HCT116 (cell line): ENCODE data around the gene SMYD3. TPM values are rescaled to one million over a fixed set of nuclear protein-coding genes. Genes with fewer than 3 reads are reported as not detected.
A peak's percentile ranks its signal among the peaks of the same experiment; 100 is the strongest.

Experiments
- ATAC-seq: fragments of 200-7000 bp; cut with Tn5 transposase; 2 replicates; pipeline ENCODE4 v1.9.1; 2020; ENCODE audit warnings: mild to moderate bottlenecking, moderate library complexity
- BruUV-seq: library from RNA; stranded (reverse); fragments of 400-500 nt; replicated peaks from 2 replicates; lab custom pipeline; 2021; lab: Mats Ljungman, UMichigan
- CTCF ChIA-PET: fragments of 300-600 bp; sonication (Branson Sonifier 250); formaldehyde crosslinking; loops from one replicate; lab custom pipeline; 2021; ENCODE audit warnings: antibody characterized with exemption; lab: Charles Lee
- POLR2A ChIA-PET: fragments of 300-600, 350-600 bp; sonication (Branson Sonifier 250); formaldehyde crosslinking; loops from one replicate; lab custom pipeline; 2021; ENCODE audit warnings: antibody characterized with exemption; lab: Charles Lee
- RAD21 ChIA-PET, 2 experiments: fragments of 300-600 bp; sonication (Branson Sonifier 250); formaldehyde crosslinking; loops; one replicate each; lab custom pipeline; 2023; ENCODE audit warnings: low total read pairs in 2 of 2; ENCODE audit not compliant: uncharacterized antibody in 2 of 2, unreplicated experiment in 2 of 2, low non-redundant PET in 1 of 2; lab: Charles Lee
- DNase-seq: peaks from one replicate; pipeline ENCODE4 v3.0.0-alpha.2; 2010; ENCODE audit warnings: low read depth, low spot score
- H2AFZ ChIP-seq: fragments of 200-600 bp; shearing (Covaris generic), sonication (generic); 2 replicates; pipeline ENCODE4 v1.6.1; 2017; ENCODE audit warnings: low read depth, mixed run types, mixed read lengths, antibody characterized with exemption, low read length; ENCODE audit not compliant: poor library complexity, severe bottlenecking
- H3K27ac ChIP-seq: 2 replicates; pipeline ENCODE4 v1.5.1; 2012; ENCODE audit warnings: low read depth, low read length
- H3K27me3 ChIP-seq: fragments of 200-600 bp; sonication (generic); 2 replicates; pipeline ENCODE4 v1.6.1; 2016; ENCODE audit warnings: mixed run types, low read length, mixed read lengths; ENCODE audit not compliant: insufficient read depth
- H3K36me3 ChIP-seq, 2 experiments: fragments of 200-500 bp in 1 of 2; fragments of 200-600 bp in 1 of 2; sonication (Bioruptor generic) in 1 of 2; sonication (generic) in 1 of 2; 2 replicates each; pipeline versions ENCODE4 v1.5.1 to v1.6.1; 2014 to 2016; ENCODE audit warnings: low read length in 2 of 2, inconsistent platforms in 1 of 2, mixed read lengths in 1 of 2, mixed run types in 1 of 2; ENCODE audit not compliant: insufficient read depth in 2 of 2, control insufficient read depth in 1 of 2
- H3K4me1 ChIP-seq, 2 experiments: fragments of 200-600 bp in 1 of 2; sonication (generic) in 1 of 2; 2 replicates each; pipeline versions ENCODE4 v1.5.1 to v1.6.1; 2012 to 2017; ENCODE audit warnings: low read length in 2 of 2, inconsistent platforms in 1 of 2, mild to moderate bottlenecking in 1 of 2, mixed read lengths in 1 of 2, mixed run types in 1 of 2, moderate library complexity in 1 of 2; ENCODE audit not compliant: insufficient read depth in 2 of 2, control insufficient read depth in 1 of 2
- H3K4me2 ChIP-seq: fragments of 200-600 bp; sonication (generic); 2 replicates; pipeline ENCODE4 v1.6.1; 2017; ENCODE audit warnings: mixed run types, low read length, mixed read lengths
- H3K4me3 ChIP-seq, 2 experiments: fragments of 200-600 bp in 1 of 2; sonication (generic) in 1 of 2; replicated peaks in 1 of 2; 2 replicates each; pipeline ENCODE4 v1.5.1; 2011 to 2016; ENCODE audit warnings: low read length in 2 of 2, control low read depth in 1 of 2, low read depth in 1 of 2, mild to moderate bottlenecking in 1 of 2, mixed read lengths in 1 of 2, mixed run types in 1 of 2
- H3K79me2 ChIP-seq: fragments of 200-600 bp; sonication (generic); 2 replicates; pipeline ENCODE4 v1.6.1; 2017; ENCODE audit warnings: mild to moderate bottlenecking, mixed run types, low read length, moderate library complexity, mixed read lengths; ENCODE audit not compliant: insufficient read depth
- H3K9ac ChIP-seq: fragments of 200-600 bp; sonication (generic); 2 replicates; pipeline ENCODE4 v1.6.1; 2016; ENCODE audit warnings: low read length, mixed read lengths
- H3K9me2 ChIP-seq: fragments of 200-600 bp; sonication (generic), shearing (Covaris generic); 2 replicates; pipeline ENCODE4 v1.6.1; 2017; ENCODE audit warnings: mixed run types, mild to moderate bottlenecking, moderate library complexity; ENCODE audit not compliant: insufficient read depth
- H3K9me3 ChIP-seq, 2 experiments: fragments of 200-500 bp in 1 of 2; fragments of 200-600 bp in 1 of 2; sonication (Bioruptor generic) in 1 of 2; sonication (generic) in 1 of 2; 2 replicates each; pipeline ENCODE4 v1.6.1; 2014 to 2017; ENCODE audit warnings: low read length in 2 of 2, mixed read lengths in 2 of 2, inconsistent platforms in 1 of 2, low read depth in 1 of 2, mild to moderate bottlenecking in 1 of 2, mixed run types in 1 of 2, moderate library complexity in 1 of 2; ENCODE audit not compliant: control insufficient read depth in 1 of 2, insufficient read depth in 1 of 2
- H4K20me1 ChIP-seq: fragments of 200-600 bp; sonication (generic), shearing (Covaris generic); 2 replicates; pipeline ENCODE4 v1.6.1; 2017; ENCODE audit warnings: mixed run types, mild to moderate bottlenecking, moderate library complexity; ENCODE audit not compliant: insufficient read depth
- CBX3 ChIP-seq: IDR thresholded peaks from 2 replicates; pipeline ENCODE4 v1.6.1; 2012; ENCODE audit warnings: low read depth
- CEBPB ChIP-seq: IDR thresholded peaks from 2 replicates; pipeline ENCODE4 v1.6.1; 2012; ENCODE audit warnings: low read depth
- EGR1 ChIP-seq: IDR thresholded peaks from 2 replicates; pipeline ENCODE4 v1.6.1; 2012; ENCODE audit warnings: low read depth
- ELF1 ChIP-seq: IDR thresholded peaks from 2 replicates; pipeline ENCODE4 v1.6.1; 2012; ENCODE audit warnings: low read depth, borderline replicate concordance
- EZH2 ChIP-seq: fragments of 200-600 bp; sonication (generic); IDR thresholded peaks from 2 replicates; pipeline ENCODE4 v1.6.1; 2017; ENCODE audit warnings: antibody characterized with exemption, mixed run types
- EZH2phosphoT487 ChIP-seq: fragments of 200-600 bp; IDR thresholded peaks from 2 replicates; pipeline ENCODE4 v1.6.1; 2018; ENCODE audit warnings: antibody characterized with exemption, borderline replicate concordance
- JUND ChIP-seq: IDR thresholded peaks from 2 replicates; pipeline ENCODE4 v1.6.1; 2012
- POLR2A ChIP-seq: IDR thresholded peaks from 2 replicates; pipeline ENCODE4 v1.7.0; 2011; ENCODE audit warnings: borderline replicate concordance; ENCODE audit not compliant: insufficient read depth, insufficient read length; ENCODE audit errors: extremely low read depth
- SIN3A ChIP-seq: IDR thresholded peaks from 2 replicates; pipeline ENCODE4 v1.6.1; 2012; ENCODE audit warnings: low read depth
- SP1 ChIP-seq: IDR thresholded peaks from 2 replicates; pipeline ENCODE4 v1.6.1; 2012; ENCODE audit warnings: low read depth
- SRF ChIP-seq: IDR thresholded peaks from 2 replicates; pipeline ENCODE4 v1.6.1; 2012; ENCODE audit warnings: low read depth
- TCF7L2 ChIP-seq: IDR thresholded peaks from 2 replicates; pipeline ENCODE4 v1.7.0; 2011; ENCODE audit warnings: borderline replicate concordance, inconsistent platforms; ENCODE audit not compliant: insufficient read depth, insufficient read length; ENCODE audit errors: extremely low read depth
- YY1 ChIP-seq: IDR thresholded peaks from 2 replicates; pipeline ENCODE4 v1.6.1; 2011; ENCODE audit warnings: low read length, low read depth, moderate library complexity, mild to moderate bottlenecking; ENCODE audit not compliant: insufficient replicate concordance; ENCODE audit errors: extremely low read depth
- ZFX ChIP-seq: fragments of 450-650 bp; IDR thresholded peaks from 2 replicates; pipeline ENCODE4 v1.6.1; 2017
- ZNF274 ChIP-seq: fragments of 200-500 bp; sonication (Bioruptor generic); IDR thresholded peaks from 2 replicates; pipeline ENCODE4 v1.6.1; 2014; ENCODE audit warnings: mild to moderate bottlenecking, low read depth, low read length, inconsistent platforms
- intact Hi-C: fragments of 100-400 bp; cut with micrococcal nuclease; formaldehyde crosslinking; loops from 2 replicates; pipeline ENCODE4 v1.10.0; 2022
- total RNA-seq: library from RNA; stranded (reverse); gene quantifications from one replicate; pipeline ENCODE4 v1.2.1, GENCODE V29; 2021; ENCODE audit not compliant: unreplicated experiment
- TF ChIP-seq, protein P1 (sequence below): IDR thresholded peaks from 2 replicates; pipeline ENCODE4 v1.6.1; 2012; ENCODE audit warnings: low read depth
- TF ChIP-seq, protein P2 (sequence below): IDR thresholded peaks from 2 replicates; pipeline ENCODE4 v1.6.1; 2012
- TF ChIP-seq, protein P3 (sequence below): IDR thresholded peaks from 2 replicates; pipeline ENCODE4 v1.6.1; 2011; ENCODE audit warnings: mild to moderate bottlenecking, low read length, moderate library complexity; ENCODE audit not compliant: insufficient replicate concordance; ENCODE audit errors: extremely low read depth
- TF ChIP-seq, protein P4 (sequence below), 3 experiments: fragments of 200-600 bp in 1 of 3; sonication (generic) in 1 of 3; IDR thresholded peaks in 2 of 3; conservative IDR thresholded peaks in 1 of 3; 2 replicates each; pipeline ENCODE4 v1.5.1; 2012 to 2017; ENCODE audit warnings: low read depth in 2 of 3, low read length in 2 of 3, antibody characterized with exemption in 1 of 3, borderline replicate concordance in 1 of 3, control low read depth in 1 of 3, mild to moderate bottlenecking in 1 of 3, mixed read lengths in 1 of 3, mixed run types in 1 of 3, moderate library complexity in 1 of 3; ENCODE audit not compliant: insufficient read depth in 1 of 3

The SMYD3 gene
- total RNA-seq, 1 experiment from 2014 or later, result 33.6 TPM

DNA sequence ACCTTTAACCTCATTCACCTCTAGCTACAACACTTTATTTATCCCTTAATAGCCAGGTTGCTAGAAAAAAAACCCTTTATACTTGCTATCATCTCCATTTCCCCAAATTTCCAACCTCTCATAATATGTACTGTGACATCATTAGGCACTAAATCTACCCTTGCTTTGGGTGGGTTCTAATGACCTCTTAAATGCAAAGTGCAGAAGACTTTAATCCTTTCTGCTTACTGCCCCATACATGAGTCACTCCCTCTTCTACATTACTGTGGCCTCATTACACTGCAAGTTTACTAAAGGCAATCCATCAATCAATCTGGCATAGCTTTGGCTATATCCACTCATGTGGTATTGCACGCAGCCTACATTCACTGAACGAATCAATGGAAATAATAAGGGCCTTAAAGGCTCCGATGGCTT, 353.3 kb downstream of the SMYD3 start (continued):
- TF ChIP-seq, protein P1, sequence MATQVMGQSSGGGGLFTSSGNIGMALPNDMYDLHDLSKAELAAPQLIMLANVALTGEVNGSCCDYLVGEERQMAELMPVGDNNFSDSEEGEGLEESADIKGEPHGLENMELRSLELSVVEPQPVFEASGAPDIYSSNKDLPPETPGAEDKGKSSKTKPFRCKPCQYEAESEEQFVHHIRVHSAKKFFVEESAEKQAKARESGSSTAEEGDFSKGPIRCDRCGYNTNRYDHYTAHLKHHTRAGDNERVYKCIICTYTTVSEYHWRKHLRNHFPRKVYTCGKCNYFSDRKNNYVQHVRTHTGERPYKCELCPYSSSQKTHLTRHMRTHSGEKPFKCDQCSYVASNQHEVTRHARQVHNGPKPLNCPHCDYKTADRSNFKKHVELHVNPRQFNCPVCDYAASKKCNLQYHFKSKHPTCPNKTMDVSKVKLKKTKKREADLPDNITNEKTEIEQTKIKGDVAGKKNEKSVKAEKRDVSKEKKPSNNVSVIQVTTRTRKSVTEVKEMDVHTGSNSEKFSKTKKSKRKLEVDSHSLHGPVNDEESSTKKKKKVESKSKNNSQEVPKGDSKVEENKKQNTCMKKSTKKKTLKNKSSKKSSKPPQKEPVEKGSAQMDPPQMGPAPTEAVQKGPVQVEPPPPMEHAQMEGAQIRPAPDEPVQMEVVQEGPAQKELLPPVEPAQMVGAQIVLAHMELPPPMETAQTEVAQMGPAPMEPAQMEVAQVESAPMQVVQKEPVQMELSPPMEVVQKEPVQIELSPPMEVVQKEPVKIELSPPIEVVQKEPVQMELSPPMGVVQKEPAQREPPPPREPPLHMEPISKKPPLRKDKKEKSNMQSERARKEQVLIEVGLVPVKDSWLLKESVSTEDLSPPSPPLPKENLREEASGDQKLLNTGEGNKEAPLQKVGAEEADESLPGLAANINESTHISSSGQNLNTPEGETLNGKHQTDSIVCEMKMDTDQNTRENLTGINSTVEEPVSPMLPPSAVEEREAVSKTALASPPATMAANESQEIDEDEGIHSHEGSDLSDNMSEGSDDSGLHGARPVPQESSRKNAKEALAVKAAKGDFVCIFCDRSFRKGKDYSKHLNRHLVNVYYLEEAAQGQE, result no peak
- TF ChIP-seq TCF7L2 (no peak), EZH2 (no peak), POLR2A (no peak), JUND (peak; percentile 95), CEBPB (peak; percentile 80), ZNF274 (no peak)
- TF ChIP-seq, protein P2, sequence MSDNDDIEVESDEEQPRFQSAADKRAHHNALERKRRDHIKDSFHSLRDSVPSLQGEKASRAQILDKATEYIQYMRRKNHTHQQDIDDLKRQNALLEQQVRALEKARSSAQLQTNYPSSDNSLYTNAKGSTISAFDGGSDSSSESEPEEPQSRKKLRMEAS, result peak; percentile 71

DNA sequence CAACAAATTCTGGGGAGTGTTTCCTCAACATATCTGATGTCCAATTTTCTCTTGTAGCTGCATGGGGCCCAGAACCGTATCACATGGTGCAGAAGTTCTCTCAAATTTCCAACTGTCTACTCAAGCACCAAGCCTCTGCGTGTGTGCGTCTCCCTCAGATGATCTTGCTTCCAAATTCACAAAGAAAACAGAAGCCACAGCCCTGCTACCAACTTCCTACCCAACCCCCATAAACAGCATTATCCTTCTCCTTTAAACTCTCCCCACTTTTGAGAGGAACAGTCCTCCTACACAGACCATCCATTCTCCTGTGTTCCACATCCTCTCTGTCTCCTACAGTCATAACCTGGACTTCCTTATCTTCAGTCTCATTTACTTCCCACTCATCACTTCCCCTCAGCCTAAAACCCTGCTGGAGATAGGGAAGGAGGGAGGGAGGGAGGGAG, 354.1 kb downstream of the SMYD3 start:
- POLR2A ChIA-PET, result interaction anchor here (1.3 to 2.0 kb wide), 3 partner anchors 9 to 13 kb away, joined by 6 to 8 read pairs (median 7); no protein-coding TSS in a partner anchor

More for the DNA sequence above, 354.1 kb downstream of the SMYD3 start:
- no TSS peak for BruUV-seq
- intact Hi-C loops, result loop anchor here (10.0 kb wide), 1 partner anchor 1318 kb away; the partner anchor contains the start of gene COX20
- DNase-seq (no peak), ATAC-seq (peak; percentile 3; the same call in 1 of the 2 replicates)
- no peaks in the 10 kb centered on the region for H3K9me3 ChIP-seq
- TF ChIP-seq YY1, result no peak
- TF ChIP-seq EGR1, result no peak
- TF ChIP-seq EZH2phosphoT487, result no peak
- no peak for TF ChIP-seq TCF7L2
- no peak for TF ChIP-seq ELF1
- no peak for TF ChIP-seq CBX3
- TF ChIP-seq, protein P3, sequence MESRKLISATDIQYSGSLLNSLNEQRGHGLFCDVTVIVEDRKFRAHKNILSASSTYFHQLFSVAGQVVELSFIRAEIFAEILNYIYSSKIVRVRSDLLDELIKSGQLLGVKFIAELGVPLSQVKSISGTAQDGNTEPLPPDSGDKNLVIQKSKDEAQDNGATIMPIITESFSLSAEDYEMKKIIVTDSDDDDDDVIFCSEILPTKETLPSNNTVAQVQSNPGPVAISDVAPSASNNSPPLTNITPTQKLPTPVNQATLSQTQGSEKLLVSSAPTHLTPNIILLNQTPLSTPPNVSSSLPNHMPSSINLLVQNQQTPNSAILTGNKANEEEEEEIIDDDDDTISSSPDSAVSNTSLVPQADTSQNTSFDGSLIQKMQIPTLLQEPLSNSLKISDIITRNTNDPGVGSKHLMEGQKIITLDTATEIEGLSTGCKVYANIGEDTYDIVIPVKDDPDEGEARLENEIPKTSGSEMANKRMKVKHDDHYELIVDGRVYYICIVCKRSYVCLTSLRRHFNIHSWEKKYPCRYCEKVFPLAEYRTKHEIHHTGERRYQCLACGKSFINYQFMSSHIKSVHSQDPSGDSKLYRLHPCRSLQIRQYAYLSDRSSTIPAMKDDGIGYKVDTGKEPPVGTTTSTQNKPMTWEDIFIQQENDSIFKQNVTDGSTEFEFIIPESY, result no peak
- TF ChIP-seq, protein P4, sequence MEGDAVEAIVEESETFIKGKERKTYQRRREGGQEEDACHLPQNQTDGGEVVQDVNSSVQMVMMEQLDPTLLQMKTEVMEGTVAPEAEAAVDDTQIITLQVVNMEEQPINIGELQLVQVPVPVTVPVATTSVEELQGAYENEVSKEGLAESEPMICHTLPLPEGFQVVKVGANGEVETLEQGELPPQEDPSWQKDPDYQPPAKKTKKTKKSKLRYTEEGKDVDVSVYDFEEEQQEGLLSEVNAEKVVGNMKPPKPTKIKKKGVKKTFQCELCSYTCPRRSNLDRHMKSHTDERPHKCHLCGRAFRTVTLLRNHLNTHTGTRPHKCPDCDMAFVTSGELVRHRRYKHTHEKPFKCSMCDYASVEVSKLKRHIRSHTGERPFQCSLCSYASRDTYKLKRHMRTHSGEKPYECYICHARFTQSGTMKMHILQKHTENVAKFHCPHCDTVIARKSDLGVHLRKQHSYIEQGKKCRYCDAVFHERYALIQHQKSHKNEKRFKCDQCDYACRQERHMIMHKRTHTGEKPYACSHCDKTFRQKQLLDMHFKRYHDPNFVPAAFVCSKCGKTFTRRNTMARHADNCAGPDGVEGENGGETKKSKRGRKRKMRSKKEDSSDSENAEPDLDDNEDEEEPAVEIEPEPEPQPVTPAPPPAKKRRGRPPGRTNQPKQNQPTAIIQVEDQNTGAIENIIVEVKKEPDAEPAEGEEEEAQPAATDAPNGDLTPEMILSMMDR (IDR thresholded peaks at IDR 0.05 in 2 of 3, conservative IDR thresholded peaks at IDR 0.05 in 1 of 3; ENCODE audit: borderline replicate concordance in 1 of 3, insufficient read depth in 1 of 3, low read depth in 2 of 3, low read length in 2 of 3), result no peak
- no peak for TF ChIP-seq SIN3A
- TF ChIP-seq EZH2, result no peak
- no peak for TF ChIP-seq JUND
- no peak for TF ChIP-seq CEBPB
- TF ChIP-seq ZFX, result no peak
- TF ChIP-seq SP1, result no peak
- no peak for TF ChIP-seq SRF
- no peaks in the 10 kb centered on the region for H3K27me3 ChIP-seq
- ChIA-PET CTCF (interaction anchor here (1.0 kb wide), 1 partner anchor 9 kb away, joined by 3 read pairs; no protein-coding TSS in a partner anchor), RAD21 (no interaction called here)
- H3K36me3 ChIP-seq, result no peaks in the 10 kb centered on the region
- H3K4me3 ChIP-seq, result no peak overlapping the region
- no peak overlapping the region for H2AFZ ChIP-seq
- no peaks in the 10 kb centered on the region for H4K20me1 ChIP-seq
- no peak overlapping the region for H3K27ac ChIP-seq
- no peaks in the 10 kb centered on the region for H3K79me2 ChIP-seq
- peaks cover 44 to 66% of the 10 kb centered on the region in 2 experiments for H3K4me1 ChIP-seq
- peak overlapping the region; percentile 33; the same call in 1 of the 2 replicates for H3K4me2 ChIP-seq
- 0 out of 2 replicates have a peak overlapping the region, but pooled peaks have one; percentile 17 for H3K9ac ChIP-seq
- no peaks in the 10 kb centered on the region for H3K9me2 ChIP-seq
